Dermis blood vessel endothelial cell (primary cell): ENCODE results near the gene ANKRD13C. TPM values are rescaled to one million over a fixed set of nuclear protein-coding genes. Genes with fewer than 3 reads are reported as not detected.
A peak's percentile ranks its signal among the peaks of the same experiment; 100 is the strongest.
"Not testable (repeated sequence)": the region's sequence is repeated elsewhere in the genome, so short reads cannot be mapped to it uniquely, and the experiment has no call there.

ENCODE experiments used
- DNase-seq: peaks from one replicate; pipeline ENCODE4 v3.0.0; 2010
- total RNA-seq: library from RNA; depleted of rRNA; stranded (reverse); fragments of >200 nt; gene quantifications from 2 replicates; pipeline ENCODE4 v1.2.3, GENCODE V29; 2014

Gene ANKRD13C, protein sequence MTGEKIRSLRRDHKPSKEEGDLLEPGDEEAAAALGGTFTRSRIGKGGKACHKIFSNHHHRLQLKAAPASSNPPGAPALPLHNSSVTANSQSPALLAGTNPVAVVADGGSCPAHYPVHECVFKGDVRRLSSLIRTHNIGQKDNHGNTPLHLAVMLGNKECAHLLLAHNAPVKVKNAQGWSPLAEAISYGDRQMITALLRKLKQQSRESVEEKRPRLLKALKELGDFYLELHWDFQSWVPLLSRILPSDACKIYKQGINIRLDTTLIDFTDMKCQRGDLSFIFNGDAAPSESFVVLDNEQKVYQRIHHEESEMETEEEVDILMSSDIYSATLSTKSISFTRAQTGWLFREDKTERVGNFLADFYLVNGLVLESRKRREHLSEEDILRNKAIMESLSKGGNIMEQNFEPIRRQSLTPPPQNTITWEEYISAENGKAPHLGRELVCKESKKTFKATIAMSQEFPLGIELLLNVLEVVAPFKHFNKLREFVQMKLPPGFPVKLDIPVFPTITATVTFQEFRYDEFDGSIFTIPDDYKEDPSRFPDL
- total RNA-seq: 25.9 and 27.6 TPM in 2 replicates

DNA sequence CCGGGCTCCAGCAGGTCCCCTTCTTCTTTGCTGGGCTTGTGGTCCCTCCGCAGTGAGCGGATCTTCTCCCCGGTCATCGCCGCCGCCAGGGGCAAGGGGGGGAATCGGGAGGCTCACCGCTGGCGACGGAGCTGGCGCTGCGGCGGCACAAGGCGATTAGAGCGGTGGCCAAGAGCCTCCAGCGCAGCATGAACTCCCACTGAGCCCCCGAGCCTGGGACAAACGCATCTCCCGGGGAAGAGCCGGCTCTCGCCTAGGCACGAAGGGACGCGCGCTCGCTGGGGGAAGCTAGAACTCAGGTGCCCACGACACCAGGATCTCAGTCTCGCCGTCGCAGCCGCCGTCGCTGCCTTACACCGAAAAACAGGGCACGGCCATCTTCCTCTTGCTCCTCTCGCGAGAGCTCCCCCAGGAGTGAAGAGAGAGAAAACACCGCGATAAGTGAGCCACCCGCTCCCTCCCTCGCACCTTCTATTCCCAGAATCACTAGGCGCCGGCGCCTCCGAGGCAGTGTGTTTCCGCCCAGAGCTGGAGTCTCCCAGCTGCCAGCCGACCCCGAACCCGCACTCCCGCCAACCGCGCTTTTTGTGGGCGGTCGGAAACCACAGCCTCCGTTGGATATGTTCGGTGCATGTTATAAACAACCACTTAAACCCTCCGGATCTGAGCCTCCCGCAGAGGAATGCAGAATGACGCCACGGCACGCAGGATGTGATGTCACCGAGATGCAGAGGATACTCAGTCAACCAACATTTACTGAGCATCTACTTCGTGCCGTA lies at the start of gene ANKRD13C:
Gene ANKRD13C, minus strand, starts transcription at position 391 of the 779 bp plus-strand sequence. Its CDS starts 314 bp downstream, at position 77.
- peak; percentile 97 for DNase-seq

DNA sequence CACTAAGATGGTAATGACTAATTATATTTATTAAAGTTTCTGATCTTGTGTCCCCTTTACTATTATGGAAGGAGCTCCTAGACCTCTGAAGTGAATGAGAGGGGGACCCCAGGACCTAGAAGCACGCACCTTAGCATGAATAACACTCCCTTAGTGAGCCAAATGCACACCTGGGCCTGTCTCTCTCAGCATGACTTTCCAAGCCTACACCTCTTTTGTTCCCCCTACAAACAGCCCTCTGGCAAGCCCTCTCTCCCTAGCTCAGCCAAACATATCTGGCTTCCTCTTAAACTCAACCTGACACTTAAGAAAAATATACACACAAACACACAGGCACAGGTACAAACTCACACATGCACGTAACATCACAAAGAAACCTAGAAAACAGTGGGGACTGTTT lies 49.2 kb upstream of the ANKRD13C start:
- no peak for DNase-seq

GRCh38 chr1:70401974-70402373 lies 47.5 kb upstream of the ANKRD13C start:
- DNase-seq: no peak

GRCh38 chr1:70400335-70400734 lies 45.8 kb upstream of the ANKRD13C start:
- no peak for DNase-seq

- DNase-seq: no peak
These were observed 42.5 kb upstream of the ANKRD13C start for GRCh38 chr1:70397013-70397412.

DNA sequence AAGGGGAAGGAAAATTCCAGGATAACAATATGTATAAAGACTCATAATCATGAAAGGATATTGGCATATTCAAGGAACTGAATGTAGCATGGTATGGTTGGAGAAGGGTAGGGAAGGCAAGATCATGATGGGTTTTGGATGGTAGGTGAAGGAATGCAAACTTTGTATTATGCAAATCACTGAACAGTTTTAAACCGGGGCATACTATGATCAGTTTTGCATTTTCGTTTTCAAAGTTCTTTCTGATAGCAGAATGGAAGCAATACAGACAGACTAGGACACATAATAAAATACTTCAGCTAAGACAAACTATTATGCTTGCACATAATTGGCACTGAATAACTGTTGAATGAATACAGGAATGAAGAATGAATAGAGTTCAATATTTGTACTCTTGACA lies 42.1 kb upstream of the ANKRD13C start:
- DNase-seq: no peak

DNA sequence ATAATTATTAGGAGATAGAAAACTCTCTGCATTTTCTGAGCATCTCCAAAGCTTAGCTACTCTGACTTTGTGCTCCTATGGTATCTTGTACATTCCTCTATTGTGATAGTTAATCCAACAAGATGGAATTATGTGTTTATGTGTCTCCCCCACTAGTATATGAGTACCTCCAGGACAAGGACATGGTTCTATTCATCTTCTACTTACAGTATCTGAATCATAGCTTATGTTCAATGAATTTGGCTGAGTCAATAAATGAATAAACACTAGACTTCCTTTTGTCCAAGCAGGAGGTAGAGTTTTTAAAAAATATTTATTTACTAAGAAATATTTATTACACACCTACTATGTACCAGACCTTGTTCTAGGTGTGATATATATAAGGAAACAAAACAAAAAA lies 38.1 kb upstream of the ANKRD13C start:
- DNase-seq: no peak

- DNase-seq: no peak
These were observed 33.0 kb upstream of the ANKRD13C start for GRCh38 chr1:70387507-70387906.

DNA sequence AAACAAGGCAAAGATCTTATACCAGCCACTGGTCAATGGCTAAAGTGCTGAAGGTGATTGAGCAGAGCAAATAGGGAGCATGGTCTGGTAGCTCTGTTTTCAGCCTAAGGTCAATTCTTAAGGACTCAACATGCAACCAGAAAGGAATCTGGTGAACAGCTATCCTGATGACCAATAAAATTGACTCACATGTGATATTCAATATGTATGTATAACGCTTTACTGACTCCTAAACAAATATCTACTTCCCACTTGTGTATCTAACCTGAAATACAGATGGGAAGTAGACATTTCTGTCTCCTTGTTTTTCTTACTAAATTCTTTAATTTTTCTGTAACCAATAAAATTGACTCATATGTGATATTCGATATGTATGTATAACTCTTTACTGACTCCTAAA lies 31.6 kb upstream of the ANKRD13C start:
- no peak for DNase-seq

- no peak for DNase-seq
These were observed 31.0 kb upstream of the ANKRD13C start for GRCh38 chr1:70385477-70385876.

- no peak for DNase-seq
These were observed 30.0 kb upstream of the ANKRD13C start for GRCh38 chr1:70384542-70384941.

GRCh38 chr1:70383483-70383882 lies 29.0 kb upstream of the ANKRD13C start:
- no peak for DNase-seq

DNA sequence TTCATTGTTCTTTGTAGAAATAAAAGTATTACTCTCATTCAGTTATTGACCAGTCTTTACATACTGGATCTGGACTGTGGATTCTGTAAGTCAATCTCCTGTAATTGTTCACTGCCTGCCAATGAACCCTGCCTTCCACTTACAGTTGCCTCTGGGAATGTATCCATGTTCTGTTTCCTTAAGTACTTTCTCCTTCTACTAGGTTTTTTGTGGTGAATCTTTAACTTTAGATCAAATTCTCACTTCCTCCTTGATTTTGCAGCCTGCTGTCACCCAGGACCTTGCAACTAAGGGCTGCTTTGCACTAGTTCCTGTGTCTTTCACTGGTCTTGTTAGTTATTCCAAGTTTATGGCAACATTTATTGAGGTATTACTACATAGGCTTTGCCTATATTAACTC lies 28.2 kb upstream of the ANKRD13C start:
- no peak for DNase-seq

GRCh38 chr1:70376196-70376595 lies 21.7 kb upstream of the ANKRD13C start:
- no peak for DNase-seq

GRCh38 chr1:70373580-70373979 lies 19.1 kb upstream of the ANKRD13C start:
- DNase-seq: not testable (repeated sequence)

DNA sequence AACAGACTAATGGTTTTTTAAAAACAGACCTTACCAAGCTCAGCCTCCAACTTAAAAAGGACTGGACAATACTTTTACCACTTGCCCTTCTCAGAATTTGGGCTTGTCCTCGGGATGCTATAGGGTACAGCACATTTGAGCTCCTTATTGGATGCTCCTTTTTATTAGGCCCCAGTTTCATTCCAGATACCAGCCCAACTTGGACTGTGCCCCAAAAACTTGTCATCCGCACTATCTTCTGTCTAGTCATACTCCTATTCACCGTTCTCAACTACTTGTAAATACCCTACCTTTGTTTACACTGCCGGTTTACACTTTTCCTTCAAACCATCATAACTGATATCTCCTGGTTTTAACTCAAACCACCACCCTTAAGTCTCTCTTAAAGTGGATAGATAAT lies 17.9 kb upstream of the ANKRD13C start:
- no peak for DNase-seq

- not testable (repeated sequence) for DNase-seq
These were observed 17.1 kb upstream of the ANKRD13C start for GRCh38 chr1:70371586-70371985.

GRCh38 chr1:70367397-70367796 lies 12.9 kb upstream of the ANKRD13C start:
- DNase-seq: not testable (repeated sequence)

GRCh38 chr1:70366997-70367396 lies 12.5 kb upstream of the ANKRD13C start:
- not testable (repeated sequence) for DNase-seq

GRCh38 chr1:70366425-70366952 lies 12.0 kb upstream of the ANKRD13C start:
- DNase-seq: not testable (repeated sequence)

- DNase-seq: no peak
These were observed 9.9 kb upstream of the ANKRD13C start for GRCh38 chr1:70364439-70364838.

GRCh38 chr1:70361727-70362398 lies 7.3 kb upstream of the ANKRD13C start:
- peak; percentile 35 for DNase-seq

GRCh38 chr1:70360321-70360720 lies 5.8 kb upstream of the ANKRD13C start:
- DNase-seq: no peak
